Ovary (tissue), 9 donors: ENCODE results near the gene JDP2. TPM values are rescaled to one million over a fixed set of nuclear protein-coding genes. Genes with fewer than 3 reads are reported as not detected.

Source experiments
- DNase-seq, 5 donors: peaks; one replicate each; pipeline ENCODE4 v3.0.0-alpha.2; 2019 to 2020
- H3K27ac ChIP-seq, 2 donors: fragments of 200-600 bp; one replicate each; pipeline versions ENCODE4 v1.5.1 to v1.8.0; 2019 to 2022
- H3K27me3 ChIP-seq: fragments of 200-600 bp; one replicate; pipeline ENCODE4 v1.8.0; 2022
- H3K36me3 ChIP-seq: fragments of 200-600 bp; sonication (generic); one replicate; pipeline ENCODE4 v1.5.1; 2019
- H3K4me1 ChIP-seq: one replicate; pipeline ENCODE4 v1.8.1; 2013; ENCODE audit warnings: mild to moderate bottlenecking, moderate library complexity; ENCODE audit not compliant: insufficient read depth
- H3K4me3 ChIP-seq: fragments of 200-600 bp; sonication (generic); one replicate; pipeline ENCODE4 v1.5.1; 2017
- H3K9me3 ChIP-seq, 2 donors: fragments of 200-600 bp in 1 of 2; sonication (generic) in 1 of 2; one replicate each; pipeline versions ENCODE4 v1.5.1 to v1.8.1; 2013 to 2019; ENCODE audit warnings: mild to moderate bottlenecking in 1 of 2, moderate library complexity in 1 of 2
- CTCF ChIP-seq, 3 donors: fragments of 450-650 bp in 2 of 3; fragments of 200-600 bp in 1 of 3; IDR thresholded peaks; one replicate each; pipeline versions ENCODE4 v1.5.1 to v1.8.0; 2016 to 2022; ENCODE audit warnings: antibody characterized with exemption in 3 of 3, mild to moderate bottlenecking in 1 of 3
- EP300 ChIP-seq: sonication (generic); formaldehyde crosslinking; IDR thresholded peaks from one replicate; pipeline ENCODE4 v1.6.1; 2017; ENCODE audit warnings: antibody characterized with exemption
- POLR2A ChIP-seq: fragments of 450-650 bp; IDR thresholded peaks from one replicate; pipeline ENCODE4 v1.6.1; 2017; ENCODE audit warnings: antibody characterized with exemption, mild to moderate bottlenecking, moderate library complexity
- WGBS, 3 donors: extraction: QIAGEN DNeasy Blood & Tissue Kit in 1 of 3; methylation state at CpG; one replicate each; pipeline versions ENCODE4 v1.1.5 to v1.1.7; 2013 to 2017; 5-methylcytosine and 5-hydroxymethylcytosine counted together
- intact Hi-C, 4 donors: fragments of 100-400 bp; cut with DNase I; formaldehyde crosslinking; loops; one replicate each; pipeline versions ENCODE4 v1.11.0 to v1.15.1; 2022 to 2023
- polyA plus RNA-seq, 2 donors: library from polyadenylated mRNA; stranded (reverse); fragments of 200-250 nt in 1 of 2; fragments of 350-450 nt in 1 of 2; fragmentation: Illumina TruSeq in 1 of 2; extraction: RNeasy Lipid Tissue Mini Kit (QIAGEN cat#74804) in 1 of 2; gene quantifications; one replicate each; pipeline ENCODE4 v1.2.3, GENCODE V29; 2013 to 2014
- total RNA-seq, 7 donors: library from RNA; depleted of rRNA in 2 of 7; stranded (reverse); fragments of >200 nt in 2 of 7; fragmentation: NEBNext Ultra II Directional in 3 of 7; extraction: Animal tissue kit (Norgen Biotek cat#: 25700) in 3 of 7; gene quantifications; one replicate each; pipeline versions ENCODE4 v1.1.0 to v1.2.4, GENCODE V29; 2016 to 2023
- donor health status: DM: no; HTN: no; CAD: no; lungs with moderate emphysema.
- donor health status: DM: no; HTN: no; CAD: no.
- donor health status: Bipolar disorder and iron deficiency.
- donor health status: DM: yes; HTN: yes; CAD: no.
- donor health status: DM: no; HTN: no; CAD: no.
- donor health status: DM: yes; HTN: yes; CAD: no.

The JDP2 gene
- total and polyA plus RNA-seq, 9 donors = 16.2 to 89.9 (median 26.8) TPM

- no peak for DNase-seq
- TF ChIP-seq POLR2A (no peak), EP300 (no peak), CTCF (IDR thresholded peaks at IDR 0.05) (no peak)
- WGBS, 3 donors = 89 to 93% (median 91%) methylated on average over 2 of the region's 2 CpGs
- H3K4me1 ChIP-seq = no peaks in the 10 kb centered on the region
- H3K27me3 ChIP-seq = no peaks in the 10 kb centered on the region
- no peaks in the 10 kb centered on the region for H3K9me3 ChIP-seq
- no peak overlapping the region for H3K4me3 ChIP-seq
- no peak overlapping the region for H3K27ac ChIP-seq
- no peaks in the 10 kb centered on the region for H3K36me3 ChIP-seq
- intact Hi-C loops = no loop called here
These were observed 21.7 kb upstream of the JDP2 start for GRCh38 chr14:75406102-75406501.

- no peaks in the 10 kb centered on the region for H3K9me3 ChIP-seq
- H3K27me3 ChIP-seq = no peaks in the 10 kb centered on the region
- intact Hi-C loops = no loop called here
- no peaks in the 10 kb centered on the region for H3K36me3 ChIP-seq
- 93 to 95% (median 93%) methylated on average over 3 of the region's 3 CpGs for WGBS, 3 donors
- TF ChIP-seq EP300 = no peak
- TF ChIP-seq CTCF (IDR thresholded peaks at IDR 0.05) = no peak
- no peak for TF ChIP-seq POLR2A
- H3K4me1 ChIP-seq = no peaks in the 10 kb centered on the region
- H3K4me3 ChIP-seq = no peak overlapping the region
- H3K27ac ChIP-seq = no peak overlapping the region
- DNase-seq = no peak
These were observed 21.0 kb upstream of the JDP2 start for GRCh38 chr14:75406856-75407255.

- Histone ChIP-seq H3K4me3 (no peak overlapping the region), H3K4me1 (no peaks in the 10 kb centered on the region), H3K27me3 (no peaks in the 10 kb centered on the region), H3K27ac (no peak overlapping the region), H3K9me3 (no peaks in the 10 kb centered on the region), H3K36me3 (no peaks in the 10 kb centered on the region)
- no peak for DNase-seq
- intact Hi-C loops = no loop called here
- WGBS, 3 donors = 80 to 93% (median 92%) methylated on average over 10 of the region's 10 CpGs
- TF ChIP-seq CTCF (IDR thresholded peaks at IDR 0.05) (no peak), EP300 (no peak), POLR2A (no peak)
These were observed 18.3 kb upstream of the JDP2 start for GRCh38 chr14:75409316-75410205.

- WGBS, 3 donors = 59 to 72% (median 63%) methylated on average over 6 of the region's 6 CpGs
- no peaks in the 10 kb centered on the region for H3K27me3 ChIP-seq
- no peaks in the 10 kb centered on the region for H3K4me1 ChIP-seq
- intact Hi-C loops = no loop called here
- TF ChIP-seq EP300 = no peak
- TF ChIP-seq CTCF (IDR thresholded peaks at IDR 0.05) = no peak
- no peak for TF ChIP-seq POLR2A
- no peaks in the 10 kb centered on the region for H3K36me3 ChIP-seq
- no peak for DNase-seq
- H3K4me3 ChIP-seq = no peak overlapping the region
- H3K27ac ChIP-seq = no peak overlapping the region
- no peaks in the 10 kb centered on the region for H3K9me3 ChIP-seq
These were observed 16.6 kb upstream of the JDP2 start for GRCh38 chr14:75411214-75411540.
